CD4-positive, alpha-beta T cell treated with Interleukin-10 for 1 hour (primary cell): ENCODE data around the gene DKK3.
A peak's percentile ranks its signal among the peaks of the same experiment; 100 is the strongest.

ENCODE experiments used
- DNase-seq: peaks from one replicate; pipeline ENCODE4 v3.0.0-alpha.2; 2020

The DKK3 gene

GRCh38 chr11:12003336-12003735 is 5.1 kb downstream of the DKK3 start:
- DNase-seq = no peak

- no peak for DNase-seq
Observed at GRCh38 chr11:12001186-12001585, 7.2 kb downstream of the DKK3 start.

DNA sequence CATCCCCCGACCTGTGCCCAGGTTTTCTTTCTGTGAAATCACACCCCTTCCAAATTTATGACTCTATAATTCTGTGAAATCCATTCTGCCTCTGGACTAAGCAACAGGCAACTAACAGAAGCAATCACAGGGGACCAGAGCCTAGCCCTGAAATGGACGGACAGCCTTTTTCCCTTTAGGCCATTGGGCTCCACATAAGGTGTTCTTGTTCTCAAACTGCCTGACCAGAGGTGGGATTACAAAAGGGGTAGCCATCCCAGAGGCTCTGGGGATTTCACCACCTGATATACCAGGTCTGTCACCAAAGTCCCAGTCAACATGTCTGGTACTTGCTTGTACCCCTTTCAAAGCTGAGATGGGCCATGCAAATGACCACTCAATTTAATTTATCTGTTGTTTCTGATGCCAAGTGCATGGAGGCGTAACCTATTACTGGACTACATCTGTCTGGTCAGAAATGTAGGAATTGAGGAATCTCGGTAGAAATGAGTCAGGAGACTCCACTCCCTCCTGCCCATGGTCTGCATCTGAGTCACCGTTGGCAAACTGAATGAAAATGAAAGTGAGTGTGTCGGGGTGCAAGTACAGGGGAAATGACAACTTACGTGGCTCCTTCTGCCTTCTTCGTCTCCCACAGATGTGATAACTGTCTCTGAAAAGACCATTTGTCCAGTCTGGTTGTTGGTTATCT is 10.2 kb downstream of the DKK3 start:
- peak; percentile 15 for DNase-seq

GRCh38 chr11:11997049-11997322 is 11.4 kb downstream of the DKK3 start:
- no peak for DNase-seq

GRCh38 chr11:11996321-11997048 is 11.9 kb downstream of the DKK3 start:
- DNase-seq = no peak

DNA sequence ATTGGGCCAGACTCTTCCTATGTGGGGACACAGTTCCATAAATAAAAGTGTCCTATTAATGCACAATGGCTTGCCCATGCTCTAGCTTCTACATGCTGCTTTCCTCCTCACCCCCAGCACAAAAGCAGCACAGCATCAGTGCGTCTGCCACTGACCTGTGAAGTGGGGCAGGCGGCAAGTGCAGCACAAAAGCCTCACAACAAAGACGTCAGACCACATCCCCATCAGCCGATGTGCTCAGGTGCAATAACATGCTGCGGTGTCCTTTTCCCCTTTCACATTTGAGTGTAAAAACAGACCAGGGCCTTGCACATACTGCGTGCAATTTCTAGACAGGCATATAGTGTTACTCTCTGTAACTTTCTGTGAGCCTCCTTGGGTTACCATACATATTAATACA is 12.8 kb downstream of the DKK3 start:
- peak; percentile 33 for DNase-seq

- DNase-seq = no peak
Observed at GRCh38 chr11:11993839-11994238, 14.6 kb downstream of the DKK3 start.

DNA sequence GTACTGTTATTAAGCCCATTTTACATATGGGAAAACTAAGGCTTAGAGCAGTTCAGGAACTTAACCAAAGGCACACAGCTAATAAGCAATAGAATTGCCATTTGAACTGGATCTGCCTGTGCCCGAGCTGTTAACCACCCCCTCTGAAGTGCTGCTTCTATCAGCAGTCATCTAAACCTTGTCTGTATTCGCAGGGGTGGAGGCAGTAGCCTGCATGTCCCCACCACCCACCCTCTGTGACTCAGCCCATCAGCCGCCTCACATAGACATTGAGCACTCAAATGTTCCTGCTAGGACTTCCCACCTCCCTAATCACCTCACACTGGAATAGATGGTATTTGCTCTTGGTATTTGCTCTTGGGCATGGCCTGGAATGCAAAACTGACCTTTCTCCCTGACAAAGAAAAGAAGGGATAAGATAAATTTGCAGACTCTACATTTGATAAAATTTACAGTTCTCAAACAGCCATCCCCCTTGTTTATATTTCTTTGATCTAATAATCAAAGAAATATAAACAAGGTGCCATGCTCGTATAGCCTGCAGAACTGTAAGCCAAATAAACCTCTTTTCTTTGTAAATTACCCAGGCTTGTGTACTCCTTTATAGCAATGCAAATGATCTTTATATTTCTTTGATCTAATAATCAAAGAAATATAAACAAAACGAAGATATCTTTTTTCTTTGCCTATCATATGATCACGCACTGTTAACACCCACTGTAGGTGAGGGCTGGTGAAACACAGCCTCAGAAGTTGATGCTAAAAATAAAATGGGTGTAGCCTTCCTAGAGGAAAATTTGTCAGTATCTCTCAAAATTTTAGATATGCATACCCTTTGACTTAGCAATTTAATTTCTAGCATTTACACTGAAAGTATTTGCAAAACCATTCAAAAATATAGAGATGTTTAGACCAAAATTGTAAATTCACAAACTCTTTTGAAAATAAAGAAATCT is 15.9 kb downstream of the DKK3 start:
- DNase-seq = no peak

- no peak for DNase-seq
Observed at GRCh38 chr11:11989774-11990744, 18.4 kb downstream of the DKK3 start.

DNA sequence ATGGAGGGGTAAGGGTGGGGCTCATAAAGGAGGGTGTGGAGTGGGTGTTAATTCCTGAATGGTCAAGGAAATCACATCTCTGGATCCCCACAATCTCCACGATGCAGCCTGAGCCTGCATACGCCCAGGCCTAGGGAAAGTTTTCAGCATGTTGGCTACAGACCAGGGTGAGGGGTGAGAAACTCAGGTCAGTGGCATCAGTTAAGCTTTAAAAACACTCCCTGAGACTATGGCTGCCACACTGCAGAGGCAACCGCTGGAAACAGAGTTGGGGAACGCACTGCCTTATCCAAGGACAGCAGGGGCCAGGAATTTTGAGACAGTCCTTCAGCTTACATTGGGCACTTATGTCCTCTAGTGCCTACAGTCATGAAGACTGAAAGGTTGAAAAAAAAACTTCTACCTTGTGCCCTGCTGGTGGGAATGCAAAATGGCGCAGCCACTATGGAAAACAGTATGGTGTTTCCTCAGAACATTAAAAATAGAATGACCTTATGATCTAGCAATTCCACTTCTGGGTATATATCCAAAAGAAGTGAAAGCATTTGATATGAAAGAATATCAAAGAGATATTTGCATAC is 19.7 kb downstream of the DKK3 start:
- no peak for DNase-seq

DNA sequence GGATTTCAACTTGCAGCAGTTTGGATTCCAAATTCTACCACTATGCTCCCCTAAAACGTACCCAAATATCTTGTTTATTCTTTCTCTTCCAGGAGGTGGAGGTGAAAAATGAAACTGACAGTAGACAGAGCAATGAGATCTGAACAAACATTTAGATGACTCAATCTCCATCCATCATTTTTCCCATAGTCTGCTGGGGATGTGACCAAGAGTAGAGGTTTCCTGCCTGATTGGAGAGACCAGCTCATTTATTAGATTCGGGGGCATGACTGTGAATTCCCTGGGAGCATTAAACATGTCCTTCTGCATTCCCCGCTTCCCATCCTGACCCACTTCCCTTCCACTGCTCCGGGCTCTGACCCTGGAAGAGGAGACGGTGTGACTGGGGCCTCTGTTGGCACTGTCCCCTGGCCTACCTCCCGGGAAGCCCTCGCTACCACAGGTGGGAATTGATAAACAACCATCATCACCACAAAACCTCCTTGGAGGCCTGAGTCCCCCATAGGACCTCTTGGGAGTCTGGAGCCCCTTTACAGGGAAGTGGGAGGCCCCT is 20.3 kb downstream of the DKK3 start:
- DNase-seq = no peak

DNA sequence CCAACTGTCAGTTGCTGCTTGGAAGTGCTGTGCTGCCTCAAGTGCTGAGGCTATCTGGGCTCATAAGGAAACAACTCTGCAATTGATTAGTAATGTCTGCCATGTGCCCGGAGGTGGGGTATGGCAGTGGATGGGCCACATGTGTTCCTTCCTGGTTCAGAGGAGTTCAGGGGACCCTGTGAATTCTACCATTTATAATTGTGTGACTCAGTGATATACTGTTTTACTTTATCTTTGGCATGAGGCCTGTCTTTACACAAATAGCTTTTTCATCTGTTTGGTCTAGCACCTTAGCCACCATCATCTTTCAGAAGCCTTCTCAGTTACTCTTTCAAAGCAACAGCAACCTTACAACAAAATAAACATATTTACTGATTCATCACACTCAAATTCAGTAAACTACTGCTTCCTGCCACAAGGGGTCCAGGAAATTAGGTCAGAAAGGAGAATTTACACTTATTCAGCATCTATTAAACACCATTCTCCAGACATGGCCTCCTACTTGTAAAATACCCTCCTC is 20.9 kb downstream of the DKK3 start:
- peak; percentile 18 for DNase-seq

- DNase-seq = no peak
Observed at GRCh38 chr11:11985954-11986949, 22.2 kb downstream of the DKK3 start.

- DNase-seq = no peak
Observed at GRCh38 chr11:11985016-11985715, 23.3 kb downstream of the DKK3 start.

DNA sequence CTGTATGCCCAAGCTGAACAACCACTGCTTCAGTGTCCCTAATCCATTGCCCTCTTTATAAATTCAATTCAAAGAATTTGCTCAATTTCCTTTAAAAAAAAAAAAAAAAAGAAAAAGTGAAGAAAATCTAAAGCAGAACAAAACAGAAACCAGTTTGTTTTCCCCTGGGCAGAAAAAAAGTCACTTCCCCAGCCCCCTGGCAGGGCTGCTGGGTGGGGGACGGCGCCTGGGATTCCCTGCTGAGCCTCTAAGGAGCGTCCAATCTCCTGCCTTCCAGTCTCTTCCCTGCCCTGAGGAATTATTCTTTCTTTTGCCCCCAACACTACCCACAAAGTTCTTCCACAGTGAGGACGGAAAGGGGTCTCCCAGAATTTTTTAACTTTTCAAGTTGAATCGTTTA is 23.9 kb downstream of the DKK3 start:
- no peak for DNase-seq

GRCh38 chr11:11983427-11983826 is 25.0 kb downstream of the DKK3 start:
- no peak for DNase-seq

GRCh38 chr11:11982975-11983374 is 25.5 kb downstream of the DKK3 start:
- DNase-seq = no peak

- DNase-seq = no peak
Observed at GRCh38 chr11:11982461-11982860, 26.0 kb downstream of the DKK3 start.

DNA sequence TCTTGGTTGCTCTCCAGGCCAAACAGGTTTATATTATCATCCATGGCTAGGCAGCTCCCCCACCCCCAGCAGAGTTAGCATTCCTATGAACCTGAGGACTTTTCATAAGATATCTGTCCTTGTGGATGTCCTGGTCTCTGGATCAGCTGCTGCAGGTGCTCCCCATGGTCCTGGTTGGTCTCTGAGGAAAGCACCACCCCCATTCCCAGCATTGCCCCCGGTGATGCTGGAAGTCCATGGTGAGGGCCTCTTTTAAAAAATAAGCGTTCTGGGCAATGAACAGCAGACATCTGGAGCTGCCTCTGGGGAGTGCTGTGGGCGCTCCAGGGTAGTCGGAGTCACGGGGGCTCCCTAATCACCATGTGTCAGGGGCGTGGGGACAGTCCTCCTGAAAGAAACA is 26.6 kb downstream of the DKK3 start:
- DNase-seq = no peak

DNA sequence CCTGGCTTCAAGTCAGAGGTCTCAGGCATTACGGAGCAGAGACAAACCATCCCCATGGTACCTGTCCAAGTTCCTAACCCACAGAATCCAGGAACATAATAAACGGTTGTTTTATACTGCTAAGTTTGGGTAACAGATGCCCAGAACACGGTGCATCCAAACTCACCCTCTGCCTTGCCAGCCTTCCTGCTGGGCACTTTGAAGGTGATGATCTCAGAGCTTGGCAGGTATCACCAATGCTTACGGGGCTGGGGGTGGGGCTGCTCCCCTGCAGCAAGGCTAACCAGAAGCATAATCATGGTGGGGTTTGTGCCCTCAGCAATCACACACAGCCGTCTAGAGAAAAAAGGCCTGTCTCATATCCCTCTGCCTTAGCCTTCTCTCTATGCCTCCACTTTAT is 27.1 kb downstream of the DKK3 start:
- DNase-seq = no peak
